Natural killer cell (primary cell): ENCODE results near the gene CNTF. TPM values are rescaled to one million over a fixed set of nuclear protein-coding genes. Genes with fewer than 3 reads are reported as not detected.

Experiments used
- ATAC-seq, 3 donors: fragments of 150-1000 bp in 2 of 3; fragments of 200-7000 bp in 1 of 3; cut with Tn5 transposase; 1 replicate in 1 of 3; 2 replicates in 2 of 3; pipeline ENCODE4 v1.10.0; 2021; ENCODE audit warnings: mild to moderate bottlenecking in 2 of 3, moderate library complexity in 2 of 3
- DNase-seq, 2 donors: peaks; one replicate each; pipeline versions ENCODE4 v3.0.0 to v3.0.0-alpha.2; 2013 to 2021; ENCODE audit warnings: mixed read lengths in 1 of 2
- H3K27ac ChIP-seq: one replicate; pipeline ENCODE4 v1.5.1; 2013; ENCODE audit warnings: mild to moderate bottlenecking, low read length
- H3K27me3 ChIP-seq: one replicate; pipeline ENCODE4 v1.6.1; 2013; ENCODE audit warnings: low read length; ENCODE audit not compliant: control insufficient read depth, insufficient read depth
- H3K36me3 ChIP-seq: one replicate; pipeline ENCODE4 v1.6.1; 2013; ENCODE audit warnings: low read length; ENCODE audit not compliant: control insufficient read depth, insufficient read depth
- H3K4me1 ChIP-seq: one replicate; pipeline ENCODE4 v1.6.1; 2013; ENCODE audit warnings: low read length; ENCODE audit not compliant: control insufficient read depth, insufficient read depth
- H3K4me3 ChIP-seq: one replicate; pipeline ENCODE4 v1.5.1; 2013; ENCODE audit warnings: low read length
- H3K9me3 ChIP-seq: one replicate; pipeline ENCODE4 v1.6.1; 2013; ENCODE audit warnings: low read length; ENCODE audit not compliant: control insufficient read depth, insufficient read depth
- H3K27ac Mint-ChIP-seq, 2 donors: one replicate each; pipeline ENCODE4 v1.8.0; 2022; ENCODE audit warnings: mild to moderate bottlenecking in 2 of 2, mixed read lengths in 2 of 2, moderate library complexity in 1 of 2
- H3K27me3 Mint-ChIP-seq, 2 donors: one replicate each; pipeline ENCODE4 v1.8.0; 2022; ENCODE audit warnings: low read depth in 2 of 2, mixed read lengths in 2 of 2
- H3K36me3 Mint-ChIP-seq: one replicate; pipeline ENCODE4 v1.8.0; 2022; ENCODE audit warnings: mixed read lengths
- H3K4me1 Mint-ChIP-seq, 2 donors: one replicate each; pipeline ENCODE4 v1.8.0; 2022; ENCODE audit warnings: mixed read lengths in 2 of 2
- H3K4me3 Mint-ChIP-seq: one replicate; pipeline ENCODE4 v1.8.0; 2022; ENCODE audit warnings: mild to moderate bottlenecking, moderate library complexity, mixed read lengths
- H3K9me3 Mint-ChIP-seq, 2 donors: one replicate each; pipeline ENCODE4 v1.8.0; 2022; ENCODE audit warnings: mixed read lengths in 2 of 2
- WGBS: methylation state at CpG from one replicate; pipeline ENCODE4 v1.1.7; 2013; ENCODE audit warnings: missing lambda C conversion rate; ENCODE audit not compliant: insufficient coverage; 5-methylcytosine and 5-hydroxymethylcytosine counted together
- intact Hi-C: fragments of 100-400 bp; cut with micrococcal nuclease; formaldehyde crosslinking; loops from one replicate; pipeline ENCODE4 v1.14.2; 2022
- total RNA-seq, 4 donors: library from RNA; stranded (reverse); fragments of 120-200 nt in 1 of 4; gene quantifications; one replicate each; pipeline versions ENCODE4 v1.2.3 to v1.2.4, GENCODE V29; 2013 to 2022
- TF ChIP-seq, protein P1 (sequence below): fragments of 200-600 bp; IDR thresholded peaks from one replicate; pipeline ENCODE4 v1.8.0; 2022; ENCODE audit warnings: antibody characterized with exemption

CNTF gene
- total RNA-seq, 3 donors from 2014 or later (not counting 1 experiment from before 2014, with no cell fraction given), result 3.6 to 5.5 (median 4.9) TPM

DNA sequence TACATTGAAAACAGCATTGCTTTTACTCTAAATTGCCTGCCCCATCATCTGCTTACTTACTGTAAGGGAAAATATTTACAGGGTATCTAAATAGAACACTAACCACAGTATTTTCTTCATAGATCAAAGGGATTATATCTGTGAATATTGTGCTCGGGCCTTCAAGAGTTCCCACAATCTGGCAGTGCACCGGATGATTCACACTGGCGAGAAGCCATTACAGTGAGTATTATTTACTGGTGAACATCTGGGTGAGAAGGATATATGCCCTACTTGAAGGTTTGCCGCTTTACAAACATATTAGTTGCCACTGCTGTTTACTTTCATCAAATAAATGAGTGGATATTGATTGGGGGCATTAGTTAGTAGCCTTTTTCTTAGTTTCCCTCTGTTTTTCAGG is 5.9 kb upstream of the CNTF start:
- no peak for DNase-seq

DNA sequence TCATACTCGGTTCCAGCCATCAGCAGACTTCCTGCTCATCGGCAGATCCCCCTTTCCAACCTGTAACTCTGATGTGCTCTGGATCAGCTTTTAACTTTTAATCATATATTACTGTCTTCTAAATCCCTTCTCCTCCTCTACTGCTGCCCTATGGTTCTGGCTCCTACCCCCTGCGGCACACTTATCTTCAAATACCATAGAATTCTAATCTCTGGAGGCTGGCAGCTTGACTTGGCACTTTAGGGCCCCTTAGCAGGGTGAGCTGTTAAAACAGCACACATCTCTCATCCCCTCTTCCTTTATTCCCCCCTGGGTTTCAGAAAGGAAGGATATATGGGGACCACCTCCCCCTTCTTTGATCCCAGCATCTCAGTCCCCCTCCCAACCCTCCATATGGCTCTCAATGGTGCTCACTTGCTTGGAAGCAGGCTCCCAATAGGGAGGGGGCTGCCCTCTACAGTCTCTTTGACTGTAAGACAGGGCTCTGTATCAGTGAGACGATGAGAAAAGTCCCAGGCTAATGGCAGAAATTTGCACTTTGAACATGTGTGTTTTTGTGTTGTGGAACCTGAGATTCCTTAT is 4.4 kb upstream of the CNTF start:
- DNase-seq (peak in 1 of 2 donors; percentile 38), ATAC-seq (peak in 2 of 3 donors; percentile 61 to 64)
- H3K27ac Mint-ChIP-seq, result peak overlapping the region; percentile 58 to 85

More for the DNA sequence above, 5.9 kb upstream of the CNTF start:
- no peaks in the 10 kb centered on the region for H3K4me1 ChIP-seq
- H3K4me3 Mint-ChIP-seq, result no peak overlapping the region
- H3K27ac Mint-ChIP-seq, result peak overlapping the region; percentile 7 to 33
- H3K27me3 ChIP-seq, result no peaks in the 10 kb centered on the region
- H3K4me1 Mint-ChIP-seq, result peaks cover 12 to 14% of the 10 kb centered on the region in 2 donors
- 96% methylated on average over 4 of the region's 4 CpGs for WGBS
- intact Hi-C loops, result no loop called here
- H3K27me3 Mint-ChIP-seq, result no peaks in the 10 kb centered on the region
- H3K9me3 Mint-ChIP-seq, result no peaks in the 10 kb centered on the region
- no peak overlapping the region for H3K4me3 ChIP-seq
- TF ChIP-seq, protein P1, sequence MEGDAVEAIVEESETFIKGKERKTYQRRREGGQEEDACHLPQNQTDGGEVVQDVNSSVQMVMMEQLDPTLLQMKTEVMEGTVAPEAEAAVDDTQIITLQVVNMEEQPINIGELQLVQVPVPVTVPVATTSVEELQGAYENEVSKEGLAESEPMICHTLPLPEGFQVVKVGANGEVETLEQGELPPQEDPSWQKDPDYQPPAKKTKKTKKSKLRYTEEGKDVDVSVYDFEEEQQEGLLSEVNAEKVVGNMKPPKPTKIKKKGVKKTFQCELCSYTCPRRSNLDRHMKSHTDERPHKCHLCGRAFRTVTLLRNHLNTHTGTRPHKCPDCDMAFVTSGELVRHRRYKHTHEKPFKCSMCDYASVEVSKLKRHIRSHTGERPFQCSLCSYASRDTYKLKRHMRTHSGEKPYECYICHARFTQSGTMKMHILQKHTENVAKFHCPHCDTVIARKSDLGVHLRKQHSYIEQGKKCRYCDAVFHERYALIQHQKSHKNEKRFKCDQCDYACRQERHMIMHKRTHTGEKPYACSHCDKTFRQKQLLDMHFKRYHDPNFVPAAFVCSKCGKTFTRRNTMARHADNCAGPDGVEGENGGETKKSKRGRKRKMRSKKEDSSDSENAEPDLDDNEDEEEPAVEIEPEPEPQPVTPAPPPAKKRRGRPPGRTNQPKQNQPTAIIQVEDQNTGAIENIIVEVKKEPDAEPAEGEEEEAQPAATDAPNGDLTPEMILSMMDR, result no peak
- peaks cover 54% of the 10 kb centered on the region for H3K36me3 Mint-ChIP-seq
- H3K9me3 ChIP-seq, result no peaks in the 10 kb centered on the region
- H3K36me3 ChIP-seq, result peaks cover 90% of the 10 kb centered on the region
- H3K27ac ChIP-seq, result no peak overlapping the region
- ATAC-seq, result no peak

GRCh38 chr11:58621586-58622262 is 741 bp upstream of the CNTF start:
- peak overlapping the region; percentile 37 to 39 for H3K27ac Mint-ChIP-seq
- H3K36me3 ChIP-seq, result peaks cover 63% of the 10 kb centered on the region
- intact Hi-C loops, result no loop called here

More for the DNA sequence above, 4.4 kb upstream of the CNTF start:
- Mint-ChIP-seq H3K4me1 (peaks cover 14 to 16% of the 10 kb centered on the region in 2 donors), H3K27me3 (no peaks in the 10 kb centered on the region), H3K36me3 (peaks cover 46% of the 10 kb centered on the region), H3K4me3 (no peak overlapping the region), H3K9me3 (no peaks in the 10 kb centered on the region)
- peaks cover 84% of the 10 kb centered on the region for H3K36me3 ChIP-seq
- H3K4me3 ChIP-seq, result no peak overlapping the region
- no peaks in the 10 kb centered on the region for H3K4me1 ChIP-seq
- TF ChIP-seq, protein P1, result no peak
- no peak overlapping the region for H3K27ac ChIP-seq
- H3K9me3 ChIP-seq, result no peaks in the 10 kb centered on the region
- H3K27me3 ChIP-seq, result no peaks in the 10 kb centered on the region
- WGBS, result 97% methylated on average over 4 of the region's 4 CpGs
- intact Hi-C loops, result no loop called here

More at GRCh38 chr11:58621586-58622262, 741 bp upstream of the CNTF start:
- 80% methylated on average over 1 of the region's 4 CpGs for WGBS
- Mint-ChIP-seq H3K27me3 (no peaks in the 10 kb centered on the region), H3K9me3 (no peaks in the 10 kb centered on the region), H3K4me3 (no peak overlapping the region), H3K36me3 (peaks cover 46% of the 10 kb centered on the region), H3K4me1 (peaks cover 8 to 11% of the 10 kb centered on the region in 2 donors)
- no peaks in the 10 kb centered on the region for H3K4me1 ChIP-seq
- no peak overlapping the region for H3K4me3 ChIP-seq
- H3K27me3 ChIP-seq, result no peaks in the 10 kb centered on the region
- DNase-seq (peak in 1 of 2 donors; percentile 11), ATAC-seq (no peak)
- H3K9me3 ChIP-seq, result no peaks in the 10 kb centered on the region
- TF ChIP-seq, protein P1, result no peak
- no peak overlapping the region for H3K27ac ChIP-seq
